Measurements from ENCODE around the gene SLC16A6.
"Not testable (repeated sequence)": the region's sequence is repeated elsewhere in the genome, so short reads cannot be mapped to it uniquely, and the experiment has no call there.

SLC16A6 gene

GRCh38 chr17:68248199-68248825 is 42.6 kb downstream of the SLC16A6 start:
- DNase-seq (ENCODE audit: low read depth): peak; percentile 72

- peak; percentile 91 for DNase-seq (ENCODE audit: low read depth)
Measured at GRCh38 chr17:68247445-68248198, 43.3 kb downstream of the SLC16A6 start, which contains the start of gene AMZ2. TSS of gene AMZ2 (plus strand) at chr17:68248043. CDS start at chr17:68250188, 2,145 bp downstream.

- no peak for DNase-seq (ENCODE audit: low read depth)
Measured at GRCh38 chr17:68246271-68247028, 44.5 kb downstream of the SLC16A6 start.

- no peak for DNase-seq (ENCODE audit: low read depth)
Measured at GRCh38 chr17:68239632-68240366, 51.1 kb downstream of the SLC16A6 start.

- DNase-seq (ENCODE audit: low read depth): no peak
Measured at GRCh38 chr17:68238871-68239253, 52.1 kb downstream of the SLC16A6 start.

- no peak for DNase-seq (ENCODE audit: low read depth)
Measured at GRCh38 chr17:68238164-68238870, 52.6 kb downstream of the SLC16A6 start.

GRCh38 chr17:68237369-68238163 is 53.4 kb downstream of the SLC16A6 start:
- not testable (repeated sequence) for DNase-seq (ENCODE audit: low read depth)

GRCh38 chr17:68235336-68235791 is 55.6 kb downstream of the SLC16A6 start:
- not testable (repeated sequence) for DNase-seq (ENCODE audit: low read depth)

GRCh38 chr17:68234726-68235335 is 56.1 kb downstream of the SLC16A6 start:
- DNase-seq (ENCODE audit: low read depth): peak; percentile 77

GRCh38 chr17:68232741-68233140 is 58.2 kb downstream of the SLC16A6 start:
- DNase-seq (ENCODE audit: low read depth): peak; percentile 37

GRCh38 chr17:68231541-68231940 is 59.4 kb downstream of the SLC16A6 start:
- no peak for DNase-seq (ENCODE audit: low read depth)

- DNase-seq (ENCODE audit: low read depth): not testable (repeated sequence)
Measured at GRCh38 chr17:68231131-68231530, 59.8 kb downstream of the SLC16A6 start.

- DNase-seq (ENCODE audit: low read depth): no peak
Measured at GRCh38 chr17:68229619-68230018, 61.3 kb downstream of the SLC16A6 start.

GRCh38 chr17:68228817-68229570 is 61.9 kb downstream of the SLC16A6 start:
- DNase-seq (ENCODE audit: low read depth): no peak

- not testable (repeated sequence) for DNase-seq (ENCODE audit: low read depth)
Measured at GRCh38 chr17:68228039-68228680, 62.8 kb downstream of the SLC16A6 start.

GRCh38 chr17:68225055-68225454 is 65.9 kb downstream of the SLC16A6 start:
- not testable (repeated sequence) for DNase-seq (ENCODE audit: low read depth)

- no peak for DNase-seq (ENCODE audit: low read depth)
Measured at GRCh38 chr17:68222606-68223005, 68.3 kb downstream of the SLC16A6 start.

- no peak for DNase-seq (ENCODE audit: low read depth)
Measured at GRCh38 chr17:68221786-68222185, 69.1 kb downstream of the SLC16A6 start.

GRCh38 chr17:68220786-68221185 is 70.1 kb downstream of the SLC16A6 start:
- not testable (repeated sequence) for DNase-seq (ENCODE audit: low read depth)
